Liver (tissue), 3 donors: ENCODE results near the gene SLC26A9.

Experiments used
- ATF3 ChIP-seq: IDR thresholded peaks from 2 replicates; pipeline ENCODE4 v1.6.1; 2016; ENCODE audit warnings: antibody characterized with exemption
- CTCF ChIP-seq: fragments of 150-350 bp; IDR thresholded peaks from 2 replicates; pipeline ENCODE4 v1.5.1; 2017; ENCODE audit warnings: improper control_type of control experiment, low read depth, low read length; ENCODE audit not compliant: missing input control
- EGR1 ChIP-seq, 2 donors: IDR thresholded peaks; 2 replicates each; pipeline ENCODE4 v1.6.1; 2016 to 2018; ENCODE audit warnings: antibody characterized with exemption in 2 of 2, low read depth in 2 of 2
- GABPA ChIP-seq, 2 donors: IDR thresholded peaks in 1 of 2; conservative IDR thresholded peaks in 1 of 2; 2 replicates each; pipeline ENCODE4 v1.6.1; 2016; ENCODE audit warnings: antibody characterized with exemption in 2 of 2, mild to moderate bottlenecking in 1 of 2, moderate library complexity in 1 of 2
- MAX ChIP-seq: IDR thresholded peaks from 2 replicates; pipeline ENCODE4 v1.6.1; 2016; ENCODE audit warnings: antibody characterized with exemption
- TAF1 ChIP-seq: conservative IDR thresholded peaks from 2 replicates; pipeline ENCODE4 v1.6.1; 2016; ENCODE audit warnings: antibody characterized with exemption, mild to moderate bottlenecking
- donor health status: healthy.
- donor health status: healthy.

- no peak for TF ChIP-seq GABPA (IDR thresholded peaks at IDR 0.05 in 1 of 2, conservative IDR thresholded peaks at IDR 0.05 in 1 of 2)
- TF ChIP-seq ATF3 = no peak
- no peak for TF ChIP-seq MAX
- no peak for TF ChIP-seq CTCF
- no peak for TF ChIP-seq EGR1 (IDR thresholded peaks at IDR 0.05; ENCODE audit: low read depth in 2 of 2)
- no peak for TF ChIP-seq TAF1
Observed at GRCh38 chr1:205921570-205921909, 21.7 kb downstream of the SLC26A9 start.
